ENCODE data around the gene SKOR1. TPM values are rescaled to one million over a fixed set of nuclear protein-coding genes. Genes with fewer than 3 reads are reported as not detected.

Gene SKOR1
- total and polyA plus RNA-seq, 2 of the 8 experiments (the other 6 are each of a cell fraction or from before 2014, with no cell fraction given) = 0.03 to 0.11 TPM

DNA sequence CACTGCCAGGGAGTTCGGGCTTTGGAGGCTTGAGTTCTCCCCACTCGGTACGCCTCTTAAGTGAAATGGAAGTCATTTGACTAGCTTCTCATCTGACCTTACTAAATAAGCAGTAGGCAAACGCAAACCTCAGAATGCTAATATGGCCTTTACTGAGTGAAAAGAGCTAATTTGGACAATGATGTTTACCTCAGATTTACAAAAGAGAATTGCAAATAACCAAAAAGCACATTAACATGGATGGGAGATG is 16.1 kb downstream of the SKOR1 start (continued):
- TF ChIP-seq, protein P1, sequence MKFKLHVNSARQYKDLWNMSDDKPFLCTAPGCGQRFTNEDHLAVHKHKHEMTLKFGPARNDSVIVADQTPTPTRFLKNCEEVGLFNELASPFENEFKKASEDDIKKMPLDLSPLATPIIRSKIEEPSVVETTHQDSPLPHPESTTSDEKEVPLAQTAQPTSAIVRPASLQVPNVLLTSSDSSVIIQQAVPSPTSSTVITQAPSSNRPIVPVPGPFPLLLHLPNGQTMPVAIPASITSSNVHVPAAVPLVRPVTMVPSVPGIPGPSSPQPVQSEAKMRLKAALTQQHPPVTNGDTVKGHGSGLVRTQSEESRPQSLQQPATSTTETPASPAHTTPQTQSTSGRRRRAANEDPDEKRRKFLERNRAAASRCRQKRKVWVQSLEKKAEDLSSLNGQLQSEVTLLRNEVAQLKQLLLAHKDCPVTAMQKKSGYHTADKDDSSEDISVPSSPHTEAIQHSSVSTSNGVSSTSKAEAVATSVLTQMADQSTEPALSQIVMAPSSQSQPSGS (IDR thresholded peaks at IDR 0.05; ENCODE audit: low read length) = no peak
- TF ChIP-seq, protein P2, sequence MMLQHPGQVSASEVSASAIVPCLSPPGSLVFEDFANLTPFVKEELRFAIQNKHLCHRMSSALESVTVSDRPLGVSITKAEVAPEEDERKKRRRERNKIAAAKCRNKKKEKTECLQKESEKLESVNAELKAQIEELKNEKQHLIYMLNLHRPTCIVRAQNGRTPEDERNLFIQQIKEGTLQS (IDR thresholded peaks at IDR 0.05; ENCODE audit: insufficient read depth, low read depth, low read length) = no peak
- TF ChIP-seq NRF1 (IDR thresholded peaks at IDR 0.05; ENCODE audit: low read depth, low read length) = no peak
- no peak for TF ChIP-seq RFX5 (IDR thresholded peaks at IDR 0.05; ENCODE audit: borderline replicate concordance, low read depth, low read length)
- TF ChIP-seq TCF12 (IDR thresholded peaks at IDR 0.05; ENCODE audit: low read depth, low read length) = no peak
- TF ChIP-seq CTCF (IDR thresholded peaks at IDR 0.05; ENCODE audit: control extremely low read depth in 1 of 3, insufficient read depth in 1 of 3, low read depth in 1 of 3, low read length in 3 of 3) = no peak
